ENCODE measurements around the gene DNER.

DNA sequence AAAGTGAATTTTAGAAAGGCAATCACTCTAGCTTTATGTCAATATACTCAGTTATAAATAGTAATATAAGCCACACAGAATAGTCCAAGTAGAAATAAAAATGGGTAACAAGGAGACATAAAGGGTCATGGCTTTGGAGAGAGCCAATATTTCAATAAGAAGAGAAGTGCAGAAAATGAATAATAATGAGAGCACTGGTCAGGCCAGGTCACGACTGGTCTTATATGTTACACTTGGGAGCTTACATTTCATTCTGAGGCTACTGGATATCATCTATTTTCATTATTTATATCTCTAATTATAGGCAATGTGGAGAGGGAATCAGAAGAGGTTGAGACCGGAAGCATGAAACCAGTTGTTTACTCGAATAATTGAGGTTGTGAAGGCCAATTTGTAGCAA, 262.5 kb downstream of the DNER start:
- TF ChIP-seq YY1 (IDR thresholded peaks at IDR 0.05; ENCODE audit: insufficient read depth, insufficient read length) (no peak), ZNF274 (IDR thresholded peaks at IDR 0.05; ENCODE audit: low read depth, low read length) (no peak)
